PC-9 (cell line): ENCODE data around the gene FAM3B.

Source experiments
- EZH2 ChIP-seq: fragments of 200-600 bp; sonication (generic); IDR thresholded peaks from 2 replicates; pipeline ENCODE4 v1.8.0; 2017; ENCODE audit warnings: antibody characterized with exemption, low read depth
- TF ChIP-seq, protein P1 (sequence below): fragments of 200-600 bp; sonication (generic); conservative IDR thresholded peaks from 2 replicates; pipeline ENCODE4 v1.6.1; 2017; ENCODE audit warnings: mixed run types, antibody characterized with exemption, mild to moderate bottlenecking, moderate library complexity

DNA sequence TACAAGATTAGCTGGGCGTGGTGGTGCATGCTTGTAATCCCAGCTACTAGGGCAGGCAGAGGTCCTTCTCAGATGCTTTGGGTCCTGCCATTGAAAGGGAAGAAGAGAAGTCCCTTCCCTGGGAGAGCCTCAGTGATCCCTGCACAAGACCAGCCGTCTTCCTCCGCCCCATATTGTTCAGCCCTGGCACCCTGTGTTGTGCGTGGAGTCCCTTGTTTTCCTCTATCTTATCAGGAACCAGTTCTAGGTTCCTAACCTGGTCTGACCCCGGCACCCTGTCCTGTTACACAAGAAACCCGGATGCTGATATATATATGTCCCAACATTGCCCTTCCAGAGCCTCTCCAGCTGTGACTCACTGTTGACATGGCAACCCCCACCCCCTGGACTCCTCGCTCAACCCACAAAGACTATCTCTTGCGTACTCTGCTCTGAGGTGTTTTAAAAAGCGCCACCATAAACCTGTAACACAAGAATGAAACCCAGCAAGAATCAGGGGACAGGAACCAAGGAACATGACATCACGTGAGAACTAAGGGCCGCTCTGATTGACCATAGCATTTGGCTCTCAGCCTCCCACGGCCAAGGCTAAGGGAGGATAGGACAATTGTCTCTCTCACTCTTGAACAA is 50.0 kb downstream of the FAM3B start:
- TF ChIP-seq, protein P1, sequence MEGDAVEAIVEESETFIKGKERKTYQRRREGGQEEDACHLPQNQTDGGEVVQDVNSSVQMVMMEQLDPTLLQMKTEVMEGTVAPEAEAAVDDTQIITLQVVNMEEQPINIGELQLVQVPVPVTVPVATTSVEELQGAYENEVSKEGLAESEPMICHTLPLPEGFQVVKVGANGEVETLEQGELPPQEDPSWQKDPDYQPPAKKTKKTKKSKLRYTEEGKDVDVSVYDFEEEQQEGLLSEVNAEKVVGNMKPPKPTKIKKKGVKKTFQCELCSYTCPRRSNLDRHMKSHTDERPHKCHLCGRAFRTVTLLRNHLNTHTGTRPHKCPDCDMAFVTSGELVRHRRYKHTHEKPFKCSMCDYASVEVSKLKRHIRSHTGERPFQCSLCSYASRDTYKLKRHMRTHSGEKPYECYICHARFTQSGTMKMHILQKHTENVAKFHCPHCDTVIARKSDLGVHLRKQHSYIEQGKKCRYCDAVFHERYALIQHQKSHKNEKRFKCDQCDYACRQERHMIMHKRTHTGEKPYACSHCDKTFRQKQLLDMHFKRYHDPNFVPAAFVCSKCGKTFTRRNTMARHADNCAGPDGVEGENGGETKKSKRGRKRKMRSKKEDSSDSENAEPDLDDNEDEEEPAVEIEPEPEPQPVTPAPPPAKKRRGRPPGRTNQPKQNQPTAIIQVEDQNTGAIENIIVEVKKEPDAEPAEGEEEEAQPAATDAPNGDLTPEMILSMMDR: no peak
- no peak for TF ChIP-seq EZH2
